ENCODE results near the gene GPR37L1.

GRCh38 chr1:202164271-202165037 lies 41.7 kb downstream of the GPR37L1 start:
- no peak for TF ChIP-seq CTCF (IDR thresholded peaks at IDR 0.05)
- no peak for TF ChIP-seq POLR2A (IDR thresholded peaks at IDR 0.05)
- TF ChIP-seq POLR2AphosphoS5 (IDR thresholded peaks at IDR 0.05), result no peak
